ENCODE data around the gene NTSR1.
A peak's percentile ranks its signal among the peaks of the same experiment; 100 is the strongest.

The NTSR1 gene

GRCh38 chr20:62705627-62706026 is 3.0 kb upstream of the NTSR1 start:
- DNase-seq = no peak
- no peak overlapping the region for H3K27ac ChIP-seq
- no peaks in the 10 kb centered on the region for H3K9me3 ChIP-seq (ENCODE audit: severe bottlenecking)
- no peak overlapping the region for H3K4me3 ChIP-seq (ENCODE audit: low read depth, low read length)
- TF ChIP-seq CTCF (IDR thresholded peaks at IDR 0.05; ENCODE audit: low read depth, low read length) = no peak
- peaks cover 4% of the 10 kb centered on the region for H3K27me3 ChIP-seq (ENCODE audit: insufficient read depth, low read depth, severe bottlenecking)
- H3K36me3 ChIP-seq = no peaks in the 10 kb centered on the region

- no peak for DNase-seq
- Histone ChIP-seq H3K27me3 (ENCODE audit: insufficient read depth, low read depth, severe bottlenecking) (peaks cover 4% of the 10 kb centered on the region), H3K9me3 (ENCODE audit: severe bottlenecking) (no peaks in the 10 kb centered on the region), H3K36me3 (no peaks in the 10 kb centered on the region), H3K27ac (no peak overlapping the region), H3K4me3 (ENCODE audit: low read depth, low read length) (no peak overlapping the region)
- TF ChIP-seq CTCF (IDR thresholded peaks at IDR 0.05; ENCODE audit: low read depth, low read length) = no peak
Measured at GRCh38 chr20:62706344-62706743, 2.3 kb upstream of the NTSR1 start.

GRCh38 chr20:62706857-62707256 is 1.8 kb upstream of the NTSR1 start:
- no peak overlapping the region for H3K4me3 ChIP-seq (ENCODE audit: low read depth, low read length)
- no peak overlapping the region for H3K27ac ChIP-seq
- H3K36me3 ChIP-seq = no peaks in the 10 kb centered on the region
- no peak for DNase-seq
- no peak for TF ChIP-seq CTCF (IDR thresholded peaks at IDR 0.05; ENCODE audit: low read depth, low read length)
- H3K9me3 ChIP-seq (ENCODE audit: severe bottlenecking) = no peaks in the 10 kb centered on the region
- H3K27me3 ChIP-seq (ENCODE audit: insufficient read depth, low read depth, severe bottlenecking) = peaks cover 4% of the 10 kb centered on the region

GRCh38 chr20:62707276-62707920 is 1.2 kb upstream of the NTSR1 start:
- no peak for TF ChIP-seq CTCF (IDR thresholded peaks at IDR 0.05; ENCODE audit: low read depth, low read length)
- Histone ChIP-seq H3K36me3 (no peaks in the 10 kb centered on the region), H3K4me3 (ENCODE audit: low read depth, low read length) (no peak overlapping the region), H3K27me3 (ENCODE audit: insufficient read depth, low read depth, severe bottlenecking) (peaks cover 4% of the 10 kb centered on the region), H3K27ac (no peak overlapping the region), H3K9me3 (ENCODE audit: severe bottlenecking) (no peaks in the 10 kb centered on the region)
- no peak for DNase-seq

- H3K4me3 ChIP-seq (ENCODE audit: low read depth, low read length) = peak overlapping the region; percentile 53
- peaks cover 4% of the 10 kb centered on the region for H3K27me3 ChIP-seq (ENCODE audit: insufficient read depth, low read depth, severe bottlenecking)
- H3K27ac ChIP-seq = no peak overlapping the region
- DNase-seq = peak; percentile 90
- TF ChIP-seq CTCF (IDR thresholded peaks at IDR 0.05; ENCODE audit: low read depth, low read length) = peak; percentile 75
- H3K36me3 ChIP-seq = no peaks in the 10 kb centered on the region
- no peaks in the 10 kb centered on the region for H3K9me3 ChIP-seq (ENCODE audit: severe bottlenecking)
Measured at GRCh38 chr20:62707921-62708521, 615 bp upstream of the NTSR1 start.

GRCh38 chr20:62709537-62709905 is 885 bp downstream of the NTSR1 start:
- no peak for TF ChIP-seq CTCF (IDR thresholded peaks at IDR 0.05; ENCODE audit: low read depth, low read length)
- DNase-seq = no peak
- no peak overlapping the region for H3K4me3 ChIP-seq (ENCODE audit: low read depth, low read length)
- H3K27ac ChIP-seq = no peak overlapping the region
- no peaks in the 10 kb centered on the region for H3K9me3 ChIP-seq (ENCODE audit: severe bottlenecking)
- H3K27me3 ChIP-seq (ENCODE audit: insufficient read depth, low read depth, severe bottlenecking) = peaks cover 4% of the 10 kb centered on the region
- no peaks in the 10 kb centered on the region for H3K36me3 ChIP-seq
